NB4 (cell line): ENCODE measurements around the gene ADGRB3.

Source experiments
- TF ChIP-seq, protein P1 (sequence below): IDR thresholded peaks from 2 replicates; pipeline ENCODE4 v1.6.1; 2011; ENCODE audit warnings: low read depth, low read length
- TF ChIP-seq, protein P2 (sequence below): IDR thresholded peaks from one replicate; pipeline ENCODE4 v1.5.1; 2012; ENCODE audit warnings: low read depth, low read length

DNA sequence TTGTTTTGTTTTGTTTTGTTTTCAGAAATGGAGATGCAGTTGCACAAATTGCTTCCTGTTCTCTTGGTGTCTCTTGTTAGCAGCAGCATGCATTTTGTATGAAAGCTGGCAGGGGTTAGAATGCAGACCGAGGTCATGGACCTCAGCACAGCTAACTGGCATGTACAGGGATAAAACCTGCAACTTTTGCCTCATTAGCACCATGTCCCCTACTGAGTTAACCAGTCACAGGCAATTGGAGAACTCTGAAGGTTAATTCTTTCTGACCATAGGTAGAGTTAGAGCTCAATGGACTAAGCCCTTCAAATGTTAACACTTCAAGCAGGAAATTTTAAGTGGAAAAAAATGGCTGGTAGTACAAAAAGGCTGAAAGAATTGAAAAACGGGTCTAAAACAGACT lies 377.1 kb downstream of the ADGRB3 start:
- TF ChIP-seq, protein P1, sequence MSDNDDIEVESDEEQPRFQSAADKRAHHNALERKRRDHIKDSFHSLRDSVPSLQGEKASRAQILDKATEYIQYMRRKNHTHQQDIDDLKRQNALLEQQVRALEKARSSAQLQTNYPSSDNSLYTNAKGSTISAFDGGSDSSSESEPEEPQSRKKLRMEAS: no peak
- TF ChIP-seq, protein P2, sequence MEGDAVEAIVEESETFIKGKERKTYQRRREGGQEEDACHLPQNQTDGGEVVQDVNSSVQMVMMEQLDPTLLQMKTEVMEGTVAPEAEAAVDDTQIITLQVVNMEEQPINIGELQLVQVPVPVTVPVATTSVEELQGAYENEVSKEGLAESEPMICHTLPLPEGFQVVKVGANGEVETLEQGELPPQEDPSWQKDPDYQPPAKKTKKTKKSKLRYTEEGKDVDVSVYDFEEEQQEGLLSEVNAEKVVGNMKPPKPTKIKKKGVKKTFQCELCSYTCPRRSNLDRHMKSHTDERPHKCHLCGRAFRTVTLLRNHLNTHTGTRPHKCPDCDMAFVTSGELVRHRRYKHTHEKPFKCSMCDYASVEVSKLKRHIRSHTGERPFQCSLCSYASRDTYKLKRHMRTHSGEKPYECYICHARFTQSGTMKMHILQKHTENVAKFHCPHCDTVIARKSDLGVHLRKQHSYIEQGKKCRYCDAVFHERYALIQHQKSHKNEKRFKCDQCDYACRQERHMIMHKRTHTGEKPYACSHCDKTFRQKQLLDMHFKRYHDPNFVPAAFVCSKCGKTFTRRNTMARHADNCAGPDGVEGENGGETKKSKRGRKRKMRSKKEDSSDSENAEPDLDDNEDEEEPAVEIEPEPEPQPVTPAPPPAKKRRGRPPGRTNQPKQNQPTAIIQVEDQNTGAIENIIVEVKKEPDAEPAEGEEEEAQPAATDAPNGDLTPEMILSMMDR: no peak
